NCI-H345 (cell line): ENCODE measurements around the gene FAM107B.
"Not testable (repeated sequence)": the region's sequence is repeated elsewhere in the genome, so short reads cannot be mapped to it uniquely, and the experiment has no call there.

Experiments
- DNase-seq: peaks from one replicate; lab custom pipeline; 2025; lab: John Stamatoyannopoulos, UW

The FAM107B gene

DNA sequence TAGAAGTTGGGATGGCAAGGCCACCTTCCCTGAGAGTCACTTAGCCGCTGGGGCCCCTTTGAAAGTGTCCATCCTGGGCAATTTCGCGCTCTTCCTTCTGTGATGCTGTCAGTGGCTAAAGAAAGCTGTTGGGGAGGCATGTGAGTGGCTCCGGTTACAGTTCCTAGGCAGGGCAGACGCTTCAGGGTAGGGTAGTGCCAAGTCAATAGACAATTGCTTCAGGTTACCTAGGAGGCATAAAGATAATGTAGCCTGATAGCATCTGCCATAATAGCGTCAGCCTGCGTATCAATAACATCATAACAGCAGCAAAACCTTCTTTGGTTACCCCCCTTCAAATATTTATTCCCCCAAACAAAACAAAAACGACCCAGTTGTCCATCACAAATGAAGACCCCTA lies at the start of gene FAM107B:
Gene FAM107B (minus strand): TSS at position 101 of the 400 bp plus-strand sequence. CDS start 234 bp downstream, outside the sequence.
- no peak for DNase-seq

DNA sequence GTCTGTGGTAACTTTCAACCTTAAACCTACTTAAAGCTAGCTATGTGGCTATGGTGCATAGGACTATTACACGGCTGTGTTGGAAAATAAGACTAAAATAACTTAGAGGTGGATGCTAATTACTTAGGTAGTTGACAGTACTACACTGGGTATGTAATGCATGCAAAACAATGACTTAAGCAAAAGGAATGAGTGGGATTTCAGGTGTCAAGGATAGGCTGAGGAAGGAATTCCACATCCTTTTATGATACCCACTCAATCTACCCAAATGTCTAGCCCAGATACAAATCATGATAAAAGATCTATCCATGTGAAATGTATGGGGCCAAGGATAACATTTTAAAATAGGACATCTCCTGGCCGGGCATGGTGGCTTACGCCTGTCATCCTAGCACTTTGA lies 49.3 kb upstream of the FAM107B start:
- no peak for DNase-seq

DNA sequence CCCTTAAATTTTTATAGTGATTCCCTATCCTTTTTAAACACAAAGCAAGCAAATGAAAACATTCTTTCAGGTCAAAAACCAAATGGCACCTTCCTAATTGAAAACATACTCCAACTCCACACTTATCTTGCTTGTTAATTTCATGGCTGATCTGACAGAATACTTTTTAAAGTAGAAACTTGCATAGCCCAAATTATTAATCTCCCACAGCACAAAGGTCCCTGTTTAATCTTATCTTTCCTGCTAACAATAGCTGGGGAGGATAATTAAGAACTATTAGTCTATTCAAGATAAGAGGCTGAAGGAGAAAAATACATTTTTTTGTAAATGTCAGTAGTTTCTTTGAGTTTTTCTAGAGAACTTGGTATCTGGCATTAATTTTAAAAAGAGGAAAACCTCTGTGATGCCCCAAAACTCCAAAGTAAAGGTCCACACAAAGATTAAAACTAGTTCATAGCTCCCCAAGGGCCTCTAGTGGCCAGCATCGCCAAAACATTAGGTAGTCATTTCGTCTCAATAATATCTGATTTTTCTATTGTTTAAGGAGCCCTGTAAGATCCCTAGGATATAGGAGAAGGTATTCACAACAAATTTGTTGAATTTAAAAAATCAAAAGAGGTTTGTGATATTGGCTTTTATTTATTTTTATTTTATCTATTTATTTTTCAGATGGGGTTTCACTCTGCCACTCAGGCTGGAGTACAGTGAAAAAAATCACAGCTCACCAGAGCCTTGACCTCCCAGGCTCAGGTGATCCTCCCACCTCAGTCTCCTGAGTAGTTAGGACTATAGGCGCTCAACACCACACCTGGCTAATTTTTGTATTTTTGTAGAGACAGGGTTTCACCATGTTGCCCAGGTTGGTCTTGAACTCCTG lies 48.4 kb upstream of the FAM107B start:
- peak; percentile 9 for DNase-seq

- no peak for DNase-seq
These were observed 47.1 kb upstream of the FAM107B start for GRCh38 chr10:14821635-14822375.

DNA sequence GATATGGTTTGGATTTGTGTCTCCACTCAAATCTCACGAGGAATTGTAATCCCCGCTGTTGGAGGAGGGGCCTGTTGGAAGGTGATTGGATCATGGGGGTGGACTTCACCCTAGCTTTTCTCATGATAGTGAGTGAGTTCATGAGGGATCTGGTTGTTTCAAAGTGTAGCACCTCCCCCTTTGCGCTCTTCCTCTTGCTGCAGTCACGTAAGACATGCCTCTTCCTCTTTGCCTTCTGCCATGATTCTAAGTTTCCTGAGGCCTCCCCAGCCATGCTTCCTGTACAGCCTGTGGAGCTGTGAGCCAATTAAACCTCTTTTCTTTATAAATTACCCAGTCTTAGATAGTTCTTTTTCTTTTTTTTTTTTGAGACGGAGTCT lies 46.1 kb upstream of the FAM107B start:
- DNase-seq, result no peak

DNA sequence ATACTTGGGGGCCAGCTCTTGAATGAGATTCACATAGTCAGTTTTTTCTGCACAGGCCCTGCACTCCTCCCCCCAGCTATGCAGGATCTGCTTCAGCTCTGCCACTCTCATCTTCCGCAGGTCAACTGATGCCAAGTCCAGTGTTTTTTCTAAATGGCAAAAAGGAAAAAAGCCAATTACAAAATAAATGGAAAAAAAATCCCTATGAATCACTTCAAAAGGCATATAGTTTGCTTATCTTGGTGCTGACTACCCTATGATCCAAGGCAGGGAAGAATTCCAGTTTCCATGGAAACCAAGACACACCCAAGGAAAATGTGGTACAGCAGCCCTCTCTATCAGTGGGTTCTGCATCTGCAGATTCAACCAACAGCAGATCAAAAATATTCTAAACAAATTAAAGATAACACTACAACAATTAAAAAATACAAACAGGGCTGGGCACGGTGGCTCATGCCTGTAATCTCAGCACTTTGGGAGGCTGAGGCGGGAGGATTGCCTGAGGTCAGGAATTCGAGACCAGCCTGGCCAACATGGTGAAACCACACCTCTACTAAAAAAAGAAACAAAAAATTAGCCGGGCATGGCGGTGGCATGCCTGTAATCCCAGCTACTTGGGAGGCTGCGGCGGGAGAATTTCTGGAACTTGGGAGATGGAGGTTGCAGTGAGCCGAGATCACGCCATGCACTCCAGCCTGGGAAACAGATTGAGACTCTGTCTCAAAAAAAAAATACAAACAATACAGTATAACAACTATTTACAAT lies 45.5 kb upstream of the FAM107B start:
- DNase-seq, result no peak

- not testable (repeated sequence) for DNase-seq
These were observed 42.0 kb upstream of the FAM107B start for GRCh38 chr10:14816717-14817116.

DNA sequence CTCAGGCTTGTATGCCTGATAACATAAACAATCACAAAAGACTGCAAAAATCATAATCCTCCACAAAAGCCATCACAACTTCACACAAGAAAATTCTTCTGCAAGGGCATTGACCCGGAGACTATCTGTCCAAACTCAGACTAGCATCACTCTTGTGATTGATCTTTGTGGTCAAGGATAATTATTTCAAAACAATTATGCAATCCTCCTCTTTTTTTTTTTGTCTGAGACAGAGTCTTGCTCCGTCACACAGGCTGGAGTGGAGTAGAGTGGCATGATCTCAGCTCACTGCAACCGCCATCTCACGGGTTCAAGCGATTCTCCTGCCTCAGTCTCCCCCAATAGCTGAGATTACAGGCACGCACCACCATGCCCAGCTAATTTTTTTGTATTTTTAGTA lies 41.0 kb upstream of the FAM107B start:
- DNase-seq, result no peak

DNA sequence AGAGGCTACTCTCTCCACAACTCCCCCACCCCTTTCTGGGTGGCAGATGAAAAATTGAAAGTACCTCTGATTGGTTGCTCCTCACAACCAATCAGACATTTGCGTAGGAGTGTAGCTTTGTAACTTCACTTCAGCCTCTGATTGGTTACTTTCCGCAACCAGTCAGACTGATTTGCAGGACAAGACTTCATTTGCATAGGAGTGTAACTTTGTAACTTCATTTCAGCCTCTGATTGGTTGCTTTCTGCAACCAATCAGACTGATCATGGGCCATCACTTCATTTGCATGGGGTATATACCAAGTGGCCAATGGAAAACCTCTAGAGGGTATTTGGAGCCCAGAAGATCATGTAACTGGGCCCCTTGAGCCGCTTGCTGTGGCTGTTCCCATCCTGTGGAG lies 37.6 kb upstream of the FAM107B start:
- no peak for DNase-seq

DNA sequence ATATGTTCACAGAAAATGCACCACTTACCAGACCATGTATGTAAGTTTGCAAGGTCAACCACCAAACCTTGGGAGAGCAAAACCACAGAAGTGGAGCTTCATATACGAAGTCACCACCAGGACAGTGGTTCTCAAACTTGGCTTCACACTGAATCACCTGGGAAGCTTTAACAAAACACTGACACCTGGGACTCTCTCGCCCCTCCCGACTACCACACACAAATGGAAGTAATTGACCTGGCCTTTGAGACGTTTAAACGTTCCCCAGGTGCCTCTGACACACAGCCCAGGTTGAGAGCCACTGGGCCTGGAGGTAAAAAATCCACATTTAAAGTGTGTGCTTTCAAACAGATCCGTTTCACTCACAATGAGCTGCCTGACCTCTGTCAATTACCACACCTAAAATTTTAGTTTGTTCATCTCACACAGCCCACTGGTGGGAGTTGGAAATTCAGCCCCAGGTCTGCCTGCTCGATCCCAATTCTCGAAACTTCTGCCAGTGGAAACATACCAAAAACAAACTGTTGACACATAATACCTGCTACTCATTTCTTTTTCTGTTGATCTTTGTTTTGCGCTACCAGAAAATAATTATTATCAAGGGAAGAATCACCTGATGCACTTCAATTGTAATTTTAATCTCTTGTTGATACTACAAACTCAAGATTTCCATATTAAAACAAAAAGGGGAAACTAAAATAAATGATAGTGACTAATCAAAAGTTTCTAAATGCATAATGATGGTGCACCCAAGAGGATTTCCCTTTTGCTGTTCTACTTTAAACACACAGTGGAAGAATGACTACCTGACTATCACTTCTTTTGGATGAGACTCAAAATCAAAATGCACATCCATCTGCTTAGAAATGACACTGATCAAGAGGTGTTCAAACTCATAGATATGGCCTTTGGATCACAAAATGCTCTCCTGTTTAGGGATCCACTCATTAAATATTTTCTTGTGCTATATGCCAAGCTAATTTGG lies 36.6 kb upstream of the FAM107B start:
- DNase-seq, result no peak

- DNase-seq, result no peak
These were observed 31.6 kb upstream of the FAM107B start for GRCh38 chr10:14806318-14806717.

GRCh38 chr10:14803827-14804226 lies 29.1 kb upstream of the FAM107B start:
- no peak for DNase-seq

DNA sequence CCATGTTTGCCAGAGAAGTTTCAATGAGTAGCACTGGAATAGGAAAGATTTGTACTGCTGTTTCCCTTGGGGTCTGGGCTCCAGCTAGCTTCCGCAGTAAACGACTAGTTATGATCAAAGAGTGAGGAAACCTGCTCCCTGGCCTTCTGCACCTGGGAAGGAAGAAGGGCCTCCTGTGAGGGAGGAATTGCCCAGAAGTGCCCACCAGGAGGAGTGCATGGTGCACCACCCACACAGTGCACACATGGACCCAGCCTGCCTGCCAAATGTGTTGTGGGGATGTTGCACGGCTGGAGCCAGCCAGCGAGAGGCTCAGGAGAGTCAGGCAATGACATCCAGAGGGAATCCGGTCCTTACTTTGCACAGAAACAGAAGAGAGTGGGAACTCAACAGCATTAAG lies 27.0 kb upstream of the FAM107B start:
- no peak for DNase-seq

DNA sequence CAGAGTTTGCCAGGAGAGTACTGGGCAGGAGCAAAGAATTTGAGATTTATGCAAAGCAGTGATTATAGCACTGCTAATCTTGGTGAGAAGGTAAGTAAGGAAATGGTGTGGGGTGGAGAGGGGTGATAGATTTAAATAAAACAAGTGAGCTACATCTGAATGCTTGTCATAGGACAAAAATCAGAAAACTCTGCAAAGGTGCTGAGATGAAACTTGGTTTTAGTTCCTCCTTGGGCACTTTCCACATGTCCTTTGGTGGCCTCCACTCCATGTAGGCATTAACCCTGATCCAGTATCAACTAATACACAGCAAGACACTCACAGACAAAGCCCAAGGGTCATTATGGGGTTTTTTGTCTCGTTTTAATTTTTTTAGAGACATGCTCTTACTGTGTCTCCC lies 25.7 kb upstream of the FAM107B start:
- DNase-seq, result no peak

DNA sequence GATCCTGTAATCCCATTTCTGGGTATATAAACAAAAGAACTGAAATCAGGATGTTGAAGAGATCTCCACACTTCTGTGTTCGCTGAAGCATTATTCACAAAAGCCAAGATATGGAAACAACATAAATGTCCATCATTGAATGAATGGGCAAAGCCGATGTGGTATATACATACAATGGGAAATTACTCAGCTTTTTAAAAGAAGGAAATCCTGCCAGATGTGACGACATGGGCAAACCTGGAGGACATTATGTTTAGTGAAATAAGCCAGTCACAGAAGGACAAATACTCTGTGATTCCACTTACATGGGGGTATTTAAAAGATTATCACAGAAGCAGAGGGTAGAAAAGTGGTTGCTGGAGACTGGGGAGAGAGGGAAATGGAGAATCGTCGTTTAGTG lies 23.9 kb upstream of the FAM107B start:
- DNase-seq, result no peak

DNA sequence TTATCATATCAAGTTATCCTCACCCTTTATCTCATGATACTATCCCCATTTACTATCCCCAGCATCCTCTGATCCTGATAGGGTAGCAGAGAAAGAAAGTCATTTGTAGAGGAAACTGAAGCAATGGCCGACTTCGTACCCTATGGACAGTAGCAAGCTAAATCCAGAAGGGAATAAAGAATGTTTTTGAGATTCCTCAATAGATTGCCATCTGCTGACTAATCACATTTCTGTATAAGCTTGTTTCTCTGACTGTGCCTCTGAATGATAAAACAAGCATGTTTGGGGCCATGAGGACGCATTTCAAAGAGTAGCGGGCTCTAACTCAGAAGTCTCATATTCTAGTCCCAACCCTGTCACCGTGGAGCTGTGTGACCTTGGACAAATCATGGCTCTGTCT lies 13.2 kb upstream of the FAM107B start:
- no peak for DNase-seq

DNA sequence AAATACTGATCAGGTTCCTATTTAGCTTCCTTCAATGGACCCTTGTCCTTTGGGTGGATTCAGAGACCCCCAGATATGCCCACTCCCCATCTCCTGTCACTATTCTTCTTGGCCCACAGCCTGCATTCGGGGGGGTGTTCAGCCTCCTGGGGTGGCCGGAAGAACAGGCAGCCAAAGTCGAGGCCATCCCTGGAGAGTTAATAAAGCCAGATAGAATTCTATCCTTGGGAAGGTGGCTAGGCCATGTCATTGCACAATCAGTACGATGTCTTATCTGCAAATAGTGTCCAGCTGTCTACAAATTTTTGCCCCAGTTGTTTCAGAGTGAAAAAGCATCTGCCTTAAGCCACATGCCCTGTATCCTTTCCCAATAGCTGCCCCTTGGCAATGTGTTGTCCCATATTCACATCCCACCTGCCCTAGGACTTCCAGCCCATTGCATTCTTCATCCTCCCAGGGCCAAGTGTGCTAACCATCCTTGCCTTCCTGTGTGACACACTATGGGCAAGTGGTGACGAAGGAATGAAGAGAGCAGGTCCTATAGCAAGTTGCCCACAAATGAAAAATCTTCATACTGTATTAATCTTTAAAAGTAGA lies 9.9 kb upstream of the FAM107B start:
- DNase-seq, result no peak

- no peak for DNase-seq
These were observed 8.1 kb upstream of the FAM107B start for GRCh38 chr10:14782691-14783363.

- no peak for DNase-seq
These were observed 7.1 kb upstream of the FAM107B start for GRCh38 chr10:14781763-14782162.

DNA sequence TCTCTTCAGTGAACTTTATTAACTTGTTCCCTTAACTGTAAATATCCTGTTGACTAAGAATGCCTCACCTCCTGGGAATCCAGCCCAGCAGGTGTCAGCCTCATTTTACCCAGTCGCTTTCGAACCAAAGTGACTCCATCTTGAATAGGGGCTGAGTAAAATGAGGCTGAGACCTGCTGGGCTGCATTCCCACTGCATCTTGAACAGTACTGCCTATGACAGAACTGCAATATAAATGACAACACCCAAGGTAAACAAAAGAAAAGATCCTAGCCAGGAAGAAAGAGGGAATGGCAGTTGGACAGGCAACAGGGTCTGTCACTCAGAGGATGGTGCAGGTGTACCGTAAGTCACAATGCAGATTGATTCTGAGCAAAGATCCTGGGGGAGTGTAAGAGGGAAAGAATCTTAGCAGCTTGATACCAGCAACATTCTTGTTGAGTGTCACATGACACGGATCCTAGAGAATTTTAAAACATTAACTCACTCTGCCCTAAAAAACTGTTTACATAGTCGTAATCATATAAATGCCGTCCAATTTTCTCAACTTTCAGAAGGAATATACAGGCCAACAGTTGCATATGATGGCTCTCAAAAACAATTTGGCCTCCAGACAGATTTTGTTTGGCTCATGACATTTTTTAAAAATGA lies 4.4 kb upstream of the FAM107B start:
- DNase-seq, result no peak
